ENCODE data around the gene CNIH4.
"Not testable (repeated sequence)": the region's sequence is repeated elsewhere in the genome, so short reads cannot be mapped to it uniquely, and the experiment has no call there.

The CNIH4 gene

GRCh38 chr1:224343679-224344078, 13.0 kb upstream of the CNIH4 start:
- H3K27me3 ChIP-seq (ENCODE audit: low read length) = no peaks in the 10 kb centered on the region
- no peaks in the 10 kb centered on the region for H3K36me3 ChIP-seq (ENCODE audit: low read length)
- H3F3A ChIP-seq (ENCODE audit: insufficient read depth) = no peaks in the 10 kb centered on the region
- H3K9me2 ChIP-seq (replicated peaks; ENCODE audit: insufficient read depth, low read length) = no peaks in the 10 kb centered on the region
- no peaks in the 10 kb centered on the region for H3K79me2 ChIP-seq (ENCODE audit: insufficient read depth, low read length)
- no peak overlapping the region for H3K4me2 ChIP-seq (ENCODE audit: low read depth, low read length, poor library complexity, severe bottlenecking)
- H4K20me1 ChIP-seq (ENCODE audit: low read depth, low read length) = no peaks in the 10 kb centered on the region
- peaks cover 15% of the 10 kb centered on the region; the same call in 1 of the 2 replicates for H3K9me3 ChIP-seq (ENCODE audit: insufficient read depth, low read length)
- H3K9ac ChIP-seq (ENCODE audit: low read length) = no peak overlapping the region
- no peak overlapping the region for H2AFZ ChIP-seq (ENCODE audit: low read depth, low read length, severe bottlenecking)
- no peak overlapping the region for H3K4me3 ChIP-seq (ENCODE audit: insufficient read depth, low read length, poor library complexity, severe bottlenecking)
- TF ChIP-seq EZH2phosphoT487 (conservative IDR thresholded peaks at IDR 0.05; ENCODE audit: low read length) (no peak), CTCF (IDR thresholded peaks at IDR 0.05; ENCODE audit: insufficient read depth, low read length, poor library complexity, severe bottlenecking) (no peak)
- H3K27ac ChIP-seq (ENCODE audit: low read depth, low read length) = no peak overlapping the region

DNA sequence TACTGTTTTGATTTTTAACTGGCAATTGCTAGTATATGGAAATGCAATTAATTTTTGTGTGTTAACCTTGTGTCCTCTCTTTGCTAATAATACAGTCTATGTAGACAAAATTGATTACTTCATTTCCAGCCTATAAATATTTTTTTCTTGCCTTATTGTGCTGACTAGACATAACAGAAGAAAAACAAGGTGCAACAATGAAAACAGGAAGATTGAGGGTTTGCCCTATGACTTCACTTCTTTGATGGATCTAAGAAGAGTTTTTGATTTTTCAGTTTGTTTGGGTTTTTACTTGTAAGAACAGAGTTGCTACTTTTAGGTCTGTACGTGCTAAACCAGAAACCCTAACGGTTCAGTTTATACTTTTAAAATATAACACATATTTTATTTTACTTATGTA, 8.5 kb upstream of the CNIH4 start:
- Histone ChIP-seq H3K79me2 (ENCODE audit: insufficient read depth, low read length) (no peaks in the 10 kb centered on the region), H3K9me2 (replicated peaks; ENCODE audit: insufficient read depth, low read length) (no peaks in the 10 kb centered on the region), H2AFZ (ENCODE audit: low read depth, low read length, severe bottlenecking) (no peak overlapping the region), H3K27ac (ENCODE audit: low read depth, low read length) (no peak overlapping the region), H3K9ac (ENCODE audit: low read length) (no peak overlapping the region), H3K4me3 (ENCODE audit: insufficient read depth, low read length, poor library complexity, severe bottlenecking) (no peak overlapping the region), H3K9me3 (ENCODE audit: insufficient read depth, low read length) (peaks cover 12% of the 10 kb centered on the region; the same call in 1 of the 2 replicates), H3K27me3 (ENCODE audit: low read length) (no peaks in the 10 kb centered on the region), H4K20me1 (ENCODE audit: low read depth, low read length) (no peaks in the 10 kb centered on the region), H3K4me2 (ENCODE audit: low read depth, low read length, poor library complexity, severe bottlenecking) (no peak overlapping the region), H3K36me3 (ENCODE audit: low read length) (no peaks in the 10 kb centered on the region), H3F3A (ENCODE audit: insufficient read depth) (no peaks in the 10 kb centered on the region)
- TF ChIP-seq EZH2phosphoT487 (conservative IDR thresholded peaks at IDR 0.05; ENCODE audit: low read length) (no peak), CTCF (IDR thresholded peaks at IDR 0.05; ENCODE audit: insufficient read depth, low read length, poor library complexity, severe bottlenecking) (no peak)

GRCh38 chr1:224349716-224350115, 7.0 kb upstream of the CNIH4 start:
- H2AFZ ChIP-seq (ENCODE audit: low read depth, low read length, severe bottlenecking); H3K27me3 ChIP-seq (ENCODE audit: low read length); H3K4me2 ChIP-seq (ENCODE audit: low read depth, low read length, poor library complexity, severe bottlenecking); H3K27ac ChIP-seq (ENCODE audit: low read depth, low read length); H3K9ac ChIP-seq (ENCODE audit: low read length); H3K36me3 ChIP-seq (ENCODE audit: low read length); H3K9me3 ChIP-seq (ENCODE audit: insufficient read depth, low read length); H3K4me3 ChIP-seq (ENCODE audit: insufficient read depth, low read length, poor library complexity, severe bottlenecking); H3K9me2 ChIP-seq (replicated peaks; ENCODE audit: insufficient read depth, low read length); H4K20me1 ChIP-seq (ENCODE audit: low read depth, low read length); H3F3A ChIP-seq (ENCODE audit: insufficient read depth); H3K79me2 ChIP-seq (ENCODE audit: insufficient read depth, low read length): not testable (repeated sequence)

DNA sequence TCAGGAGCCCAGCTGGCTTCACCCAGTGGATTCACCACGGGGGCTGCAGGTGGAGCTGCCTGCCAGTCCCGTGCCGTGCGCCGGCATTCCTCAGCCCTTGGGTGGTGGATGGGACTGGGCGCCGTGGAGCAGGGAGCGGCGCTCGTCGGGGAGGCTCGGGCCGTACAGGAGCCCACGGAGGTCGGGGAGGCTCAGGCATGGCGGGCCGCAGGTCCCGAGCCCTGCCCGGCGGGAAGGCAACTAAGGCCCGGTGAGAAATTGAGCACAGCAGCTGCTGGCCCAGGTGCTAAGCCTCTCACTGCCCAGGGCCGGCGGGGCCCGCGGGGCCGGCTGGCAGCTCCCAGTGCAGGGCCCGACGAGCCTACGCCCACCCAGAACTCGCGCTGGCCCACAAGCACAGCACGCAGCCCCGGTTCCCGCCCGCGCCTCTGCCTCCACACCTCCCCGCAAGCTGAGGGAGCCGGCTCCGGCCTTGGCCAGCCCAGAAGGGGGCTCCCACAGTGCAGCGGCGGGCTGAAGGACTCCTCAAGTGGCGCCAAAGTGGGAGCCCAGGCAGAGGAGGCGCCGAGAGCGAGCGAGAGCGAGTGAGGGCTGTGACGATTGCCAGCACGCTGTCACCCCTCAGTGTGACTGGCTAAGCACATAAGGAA, 4.1 kb upstream of the CNIH4 start:
- H3K9me2 ChIP-seq (replicated peaks; ENCODE audit: insufficient read depth, low read length); H4K20me1 ChIP-seq (ENCODE audit: low read depth, low read length); H2AFZ ChIP-seq (ENCODE audit: low read depth, low read length, severe bottlenecking); H3K36me3 ChIP-seq (ENCODE audit: low read length); H3K4me3 ChIP-seq (ENCODE audit: insufficient read depth, low read length, poor library complexity, severe bottlenecking); H3K4me2 ChIP-seq (ENCODE audit: low read depth, low read length, poor library complexity, severe bottlenecking); H3F3A ChIP-seq (ENCODE audit: insufficient read depth); H3K27ac ChIP-seq (ENCODE audit: low read depth, low read length); H3K9me3 ChIP-seq (ENCODE audit: insufficient read depth, low read length); H3K79me2 ChIP-seq (ENCODE audit: insufficient read depth, low read length); H3K27me3 ChIP-seq (ENCODE audit: low read length); H3K9ac ChIP-seq (ENCODE audit: low read length): not testable (repeated sequence)

All from SU-DHL-6 (cell line).